ENCODE data around the gene TGFA. TPM values are rescaled to one million over a fixed set of nuclear protein-coding genes. Genes with fewer than 3 reads are reported as not detected.

The TGFA gene
- total RNA-seq, 4 donors from 2014 or later = 10.7 to 51.3 (median 33.7) TPM

DNA sequence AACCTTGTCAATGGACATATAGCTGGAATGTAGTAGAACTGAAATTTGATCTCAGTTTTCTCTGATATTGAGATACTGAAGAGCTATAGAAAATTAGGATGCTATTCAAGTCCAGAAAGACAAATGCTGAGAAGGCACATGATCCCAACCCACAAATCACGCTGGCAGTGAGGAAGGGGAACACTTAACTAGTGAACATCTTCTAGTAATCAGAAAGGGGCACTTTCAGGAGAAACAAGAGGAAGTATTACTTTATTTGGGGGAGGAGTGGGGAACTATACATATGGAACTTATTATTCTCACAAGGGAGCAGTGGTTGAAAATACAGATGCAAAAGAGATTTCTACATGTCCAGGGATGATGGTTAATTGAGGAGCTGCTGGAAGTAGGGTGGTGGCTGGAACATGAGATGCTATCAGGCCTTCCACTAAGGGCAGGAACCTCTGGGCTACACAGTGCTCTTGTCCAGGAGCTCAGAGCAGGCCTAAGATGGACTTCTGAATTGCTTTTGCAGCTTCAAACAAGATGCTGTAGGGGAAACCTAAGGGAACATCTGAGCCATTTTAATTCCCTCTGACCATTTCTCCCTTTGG lies 79.3 kb downstream of the TGFA start:
- in situ Hi-C loops (cut with MboI; ENCODE audit: low pct_ligation_motif_present in 1 of 4, low pct_unique_long_range_greater_than_20kb in 1 of 4, low sequenced_read_pairs in 3 of 4) (no loop called here), intact Hi-C loops (cut with DNase I; ENCODE audit: low total_unique reads) (no loop called here)
- WGBS, 2 donors (ENCODE audit: low coverage in 1 of 2) = 61 to 85% methylated on average over 1 of the region's 1 CpG
- H3K4me3 ChIP-seq = no peak overlapping the region
- H3K27ac ChIP-seq = no peak overlapping the region
- no peaks in the 10 kb centered on the region for H3K27me3 ChIP-seq
- TF ChIP-seq POLR2A (IDR thresholded peaks at IDR 0.05) (no peak), POLR2AphosphoS5 (IDR thresholded peaks at IDR 0.05) (no peak), EP300 (IDR thresholded peaks at IDR 0.05; ENCODE audit: low read depth) (no peak)
- TF ChIP-seq, protein P1, sequence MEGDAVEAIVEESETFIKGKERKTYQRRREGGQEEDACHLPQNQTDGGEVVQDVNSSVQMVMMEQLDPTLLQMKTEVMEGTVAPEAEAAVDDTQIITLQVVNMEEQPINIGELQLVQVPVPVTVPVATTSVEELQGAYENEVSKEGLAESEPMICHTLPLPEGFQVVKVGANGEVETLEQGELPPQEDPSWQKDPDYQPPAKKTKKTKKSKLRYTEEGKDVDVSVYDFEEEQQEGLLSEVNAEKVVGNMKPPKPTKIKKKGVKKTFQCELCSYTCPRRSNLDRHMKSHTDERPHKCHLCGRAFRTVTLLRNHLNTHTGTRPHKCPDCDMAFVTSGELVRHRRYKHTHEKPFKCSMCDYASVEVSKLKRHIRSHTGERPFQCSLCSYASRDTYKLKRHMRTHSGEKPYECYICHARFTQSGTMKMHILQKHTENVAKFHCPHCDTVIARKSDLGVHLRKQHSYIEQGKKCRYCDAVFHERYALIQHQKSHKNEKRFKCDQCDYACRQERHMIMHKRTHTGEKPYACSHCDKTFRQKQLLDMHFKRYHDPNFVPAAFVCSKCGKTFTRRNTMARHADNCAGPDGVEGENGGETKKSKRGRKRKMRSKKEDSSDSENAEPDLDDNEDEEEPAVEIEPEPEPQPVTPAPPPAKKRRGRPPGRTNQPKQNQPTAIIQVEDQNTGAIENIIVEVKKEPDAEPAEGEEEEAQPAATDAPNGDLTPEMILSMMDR (IDR thresholded peaks at IDR 0.05) = no peak
- peaks cover 0 to 29% (median 4%) of the 10 kb centered on the region in 4 donors for H3K4me1 ChIP-seq
- no peak for DNase-seq
- H3K9me3 ChIP-seq = no peaks in the 10 kb centered on the region
- H3K36me3 ChIP-seq = no peaks in the 10 kb centered on the region

DNA sequence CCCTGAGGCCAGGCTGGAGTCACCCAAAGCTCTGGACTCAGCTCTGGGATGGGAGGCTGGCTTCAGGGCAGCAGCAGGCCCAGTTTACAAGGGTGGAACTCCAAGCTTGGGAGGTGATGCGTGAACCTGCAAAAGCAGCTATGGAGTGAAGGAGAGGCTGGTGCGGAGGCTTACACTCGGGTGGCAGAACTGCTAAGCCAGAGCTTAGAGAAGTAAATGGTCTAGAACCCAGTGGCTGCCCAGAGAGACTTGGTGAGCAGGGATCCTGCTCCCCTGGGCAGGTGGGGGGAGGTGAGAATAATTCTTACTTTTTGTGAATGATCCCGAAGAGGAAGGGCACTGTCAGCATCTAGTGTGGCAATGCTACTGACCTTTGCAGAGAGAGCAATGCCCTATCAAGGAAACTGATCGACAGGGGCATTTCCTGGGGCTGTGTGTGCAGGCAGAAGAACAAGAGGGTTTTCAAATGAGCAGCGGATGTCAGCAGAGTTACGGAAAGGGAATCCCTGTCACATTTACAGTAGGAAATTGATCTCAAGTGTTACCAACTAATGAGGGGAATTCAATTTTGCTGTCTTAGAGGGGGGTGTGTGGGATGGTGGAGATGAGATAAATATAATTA lies 80.4 kb downstream of the TGFA start:
- in situ Hi-C loops (cut with MboI; ENCODE audit: low pct_ligation_motif_present in 1 of 4, low pct_unique_long_range_greater_than_20kb in 1 of 4, low sequenced_read_pairs in 3 of 4) (no loop called here), intact Hi-C loops (cut with DNase I; ENCODE audit: low total_unique reads) (no loop called here)
- no peak overlapping the region for H3K27ac ChIP-seq
- no peak for DNase-seq
- no peaks in the 10 kb centered on the region for H3K27me3 ChIP-seq
- H3K9me3 ChIP-seq = no peaks in the 10 kb centered on the region
- TF ChIP-seq, protein P1 (IDR thresholded peaks at IDR 0.05) = no peak
- TF ChIP-seq POLR2AphosphoS5 (IDR thresholded peaks at IDR 0.05) (no peak), EP300 (IDR thresholded peaks at IDR 0.05; ENCODE audit: low read depth) (no peak), POLR2A (IDR thresholded peaks at IDR 0.05) (no peak)
- peaks cover 0 to 29% (median 4%) of the 10 kb centered on the region in 4 donors for H3K4me1 ChIP-seq
- WGBS, 2 donors (ENCODE audit: low coverage in 1 of 2) = 84 to 87% methylated on average over 3 to 7 of the region's 7 CpGs
- no peak overlapping the region for H3K4me3 ChIP-seq
- no peaks in the 10 kb centered on the region for H3K36me3 ChIP-seq

DNA sequence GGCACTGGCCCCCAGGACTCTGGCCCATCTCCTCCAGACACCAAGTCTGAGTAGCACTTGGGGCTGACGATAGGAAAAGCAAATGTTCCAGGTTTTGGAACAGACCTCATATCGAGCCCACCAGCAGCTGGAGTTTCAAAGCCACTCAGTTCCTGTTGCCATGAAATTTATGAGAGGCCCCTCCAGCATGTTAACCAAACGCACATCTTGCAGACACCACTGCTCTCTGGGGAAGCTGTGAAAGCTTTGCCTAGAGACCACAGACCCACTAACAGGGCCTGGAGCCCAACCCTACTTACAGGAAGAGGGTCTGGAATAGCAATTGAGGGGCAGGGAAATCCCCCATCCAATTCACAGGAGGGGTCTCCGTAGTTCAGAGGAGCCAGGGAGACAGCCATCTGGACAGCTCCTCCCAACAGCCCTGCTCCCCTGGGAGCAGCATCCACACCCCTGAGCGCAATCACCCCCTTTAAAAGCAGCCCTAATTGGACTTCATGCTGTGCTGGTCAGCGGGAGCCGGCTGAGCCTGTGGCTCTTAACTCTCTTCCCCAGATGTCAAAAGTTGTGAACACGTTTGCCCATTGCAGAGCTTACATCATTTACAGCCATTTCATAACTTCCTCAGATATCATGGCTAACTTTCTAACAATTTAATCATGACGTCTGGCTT lies 81.3 kb downstream of the TGFA start:
- in situ Hi-C loops (cut with MboI; ENCODE audit: low pct_ligation_motif_present in 1 of 4, low pct_unique_long_range_greater_than_20kb in 1 of 4, low sequenced_read_pairs in 3 of 4) (no loop called here), intact Hi-C loops (cut with DNase I; ENCODE audit: low total_unique reads) (no loop called here)
- Histone ChIP-seq H3K27ac (no peak overlapping the region), H3K36me3 (no peaks in the 10 kb centered on the region), H3K4me1 (peaks cover 0 to 21% (median 3%) of the 10 kb centered on the region in 4 donors), H3K9me3 (no peaks in the 10 kb centered on the region), H3K27me3 (no peaks in the 10 kb centered on the region), H3K4me3 (no peak overlapping the region)
- WGBS, 2 donors (ENCODE audit: low coverage in 1 of 2) = 40 to 56% methylated on average over 1 to 9 of the region's 9 CpGs
- no peak for DNase-seq
- TF ChIP-seq POLR2AphosphoS5 (IDR thresholded peaks at IDR 0.05) = no peak
- TF ChIP-seq, protein P1 (IDR thresholded peaks at IDR 0.05) = no peak
- no peak for TF ChIP-seq POLR2A (IDR thresholded peaks at IDR 0.05)
- no peak for TF ChIP-seq EP300 (IDR thresholded peaks at IDR 0.05; ENCODE audit: low read depth)

DNA sequence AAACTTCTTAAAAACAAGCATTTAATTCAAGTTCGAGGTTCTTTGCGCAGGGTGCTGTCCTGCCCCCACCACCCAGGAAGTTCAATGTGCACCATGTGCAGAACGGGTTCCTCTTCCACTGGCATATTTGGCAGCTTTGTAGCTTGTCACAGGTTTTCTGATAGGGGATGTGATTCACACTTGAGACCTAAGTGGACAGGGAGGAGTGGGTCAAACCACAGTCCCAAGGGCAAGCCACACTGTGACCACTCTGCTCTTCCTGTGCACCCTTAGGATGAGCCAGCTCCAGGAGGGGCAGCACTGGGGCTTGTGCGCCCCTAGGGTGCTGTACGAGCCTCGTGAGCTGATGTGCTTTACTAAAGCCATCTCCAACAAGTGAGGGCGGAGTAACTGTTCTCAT lies 82.5 kb downstream of the TGFA start:
- intact Hi-C loops (cut with DNase I; ENCODE audit: low total_unique reads) = no loop called here

More for the DNA sequence above, 82.5 kb downstream of the TGFA start:
- no peak overlapping the region for H3K27ac ChIP-seq
- H3K4me3 ChIP-seq = no peak overlapping the region
- H3K27me3 ChIP-seq = no peaks in the 10 kb centered on the region
- no peaks in the 10 kb centered on the region for H3K36me3 ChIP-seq
- DNase-seq = no peak
- in situ Hi-C loops (cut with MboI; ENCODE audit: low pct_ligation_motif_present in 1 of 4, low pct_unique_long_range_greater_than_20kb in 1 of 4, low sequenced_read_pairs in 3 of 4) = no loop called here
- peaks cover 0 to 9% (median 0%) of the 10 kb centered on the region in 4 donors for H3K4me1 ChIP-seq
- H3K9me3 ChIP-seq = no peaks in the 10 kb centered on the region
- WGBS, 2 donors (ENCODE audit: low coverage in 1 of 2) = 60 to 89% methylated on average over 1 to 7 of the region's 7 CpGs
- TF ChIP-seq POLR2A (IDR thresholded peaks at IDR 0.05) = no peak
- TF ChIP-seq, protein P1 (IDR thresholded peaks at IDR 0.05) = no peak
- no peak for TF ChIP-seq EP300 (IDR thresholded peaks at IDR 0.05; ENCODE audit: low read depth)

Data from transverse colon (tissue), 4 donors.